Subcutaneous adipose tissue (tissue), 4 donors: ENCODE results near the gene AP1S1. TPM values are rescaled to one million over a fixed set of nuclear protein-coding genes. Genes with fewer than 3 reads are reported as not detected.

Source experiments
- CTCF ChIP-seq: fragments of 450-650 bp; IDR thresholded peaks from one replicate; pipeline ENCODE4 v1.5.1; 2016; ENCODE audit warnings: low read depth, mild to moderate bottlenecking, control low read depth, antibody characterized with exemption, moderate library complexity
- total RNA-seq, 4 donors: library from RNA; depleted of rRNA; stranded (reverse); fragments of >200 nt; gene quantifications; one replicate each; pipeline ENCODE4 v1.1.0, GENCODE V29; 2016

Gene AP1S1
- total RNA-seq, 4 donors from 2014 or later: 7.7 to 42.2 (median 23.8) TPM

- TF ChIP-seq CTCF: no peak
These were observed 27.4 kb upstream of the AP1S1 start, which contains the start of gene SERPINE1 for GRCh38 chr7:101126651-101127459. SERPINE1 (plus strand) TSS chr7:101127104; CDS start chr7:101128394, 1,290 bp downstream.

- no peak for TF ChIP-seq CTCF
These were observed 26.7 kb upstream of the AP1S1 start for GRCh38 chr7:101127460-101128039.

GRCh38 chr7:101128040-101128834 lies 26.0 kb upstream of the AP1S1 start:
- TF ChIP-seq CTCF: no peak

- no peak for TF ChIP-seq CTCF
These were observed 24.6 kb upstream of the AP1S1 start for GRCh38 chr7:101129603-101130117.

GRCh38 chr7:101133621-101134398 lies 20.5 kb upstream of the AP1S1 start:
- no peak for TF ChIP-seq CTCF

- TF ChIP-seq CTCF: no peak
These were observed 19.8 kb upstream of the AP1S1 start for GRCh38 chr7:101134399-101134980.
